GM23248 (cell line): ENCODE results near the gene MMP23B. TPM values are rescaled to one million over a fixed set of nuclear protein-coding genes. Genes with fewer than 3 reads are reported as not detected.

Source experiments
- DNase-seq: peaks from one replicate; pipeline ENCODE4 v3.0.0-alpha.2; 2015
- H2AFZ ChIP-seq: fragments of 200-600 bp; sonication (generic); 2 replicates; pipeline ENCODE4 v1.6.1; 2016; ENCODE audit warnings: antibody characterized with exemption
- H3F3A ChIP-seq: fragments of 200-600 bp; sonication (generic); 2 replicates; pipeline ENCODE4 v1.6.1; 2016; ENCODE audit warnings: mild to moderate bottlenecking, antibody characterized with exemption, mixed run types; ENCODE audit not compliant: insufficient read depth
- H3K27ac ChIP-seq: fragments of 200-600 bp; sonication (generic); 2 replicates; pipeline ENCODE4 v1.5.1; 2016; ENCODE audit warnings: mild to moderate bottlenecking
- H3K27me3 ChIP-seq: fragments of 200-600 bp; sonication (generic); replicated peaks from 2 replicates; pipeline ENCODE4 v1.6.1; 2016; ENCODE audit warnings: mild to moderate bottlenecking; ENCODE audit not compliant: insufficient read depth
- H3K36me3 ChIP-seq: fragments of 200-600 bp; sonication (generic); 2 replicates; pipeline ENCODE4 v1.6.1; 2016; ENCODE audit warnings: low read depth, mild to moderate bottlenecking
- H3K4me1 ChIP-seq: fragments of 200-600 bp; sonication (generic); 2 replicates; pipeline ENCODE4 v1.6.1; 2016; ENCODE audit warnings: mild to moderate bottlenecking; ENCODE audit not compliant: insufficient read depth
- H3K4me2 ChIP-seq: fragments of 200-600 bp; sonication (generic); one replicate; pipeline ENCODE4 v1.6.1; 2016; ENCODE audit warnings: mild to moderate bottlenecking; ENCODE audit not compliant: unreplicated experiment
- H3K4me3 ChIP-seq: fragments of 200-600 bp; sonication (generic); 2 replicates; pipeline ENCODE4 v1.5.1; 2016; ENCODE audit warnings: mild to moderate bottlenecking
- H3K79me2 ChIP-seq: fragments of 200-600 bp; sonication (generic); 2 replicates; pipeline ENCODE4 v1.6.1; 2016; ENCODE audit warnings: mild to moderate bottlenecking; ENCODE audit not compliant: insufficient read depth
- H3K9ac ChIP-seq: fragments of 200-600 bp; sonication (generic); 2 replicates; pipeline ENCODE4 v1.6.1; 2016; ENCODE audit warnings: mild to moderate bottlenecking
- H3K9me2 ChIP-seq: fragments of 200-600 bp; sonication (generic); 2 replicates; pipeline ENCODE4 v1.6.1; 2016; ENCODE audit warnings: mixed run types, mild to moderate bottlenecking, moderate library complexity; ENCODE audit not compliant: insufficient read depth
- H3K9me3 ChIP-seq: fragments of 200-600 bp; sonication (generic); one replicate; pipeline ENCODE4 v1.6.1; 2017; ENCODE audit warnings: low read depth
- H4K20me1 ChIP-seq: fragments of 200-600 bp; sonication (generic); 2 replicates; pipeline ENCODE4 v1.6.0; 2016; ENCODE audit not compliant: insufficient read depth
- EZH2 ChIP-seq: fragments of 200-600 bp; sonication (generic); IDR thresholded peaks from 2 replicates; pipeline ENCODE4 v1.6.1; 2018; ENCODE audit warnings: antibody characterized with exemption, mild to moderate bottlenecking; ENCODE audit not compliant: insufficient read depth, poor library complexity, severe bottlenecking
- EZH2phosphoT487 ChIP-seq: fragments of 200-600 bp; sonication (generic); IDR thresholded peaks from 2 replicates; pipeline ENCODE4 v1.6.1; 2018; ENCODE audit warnings: antibody characterized with exemption, moderate library complexity, mild to moderate bottlenecking, low read depth; ENCODE audit not compliant: insufficient read depth
- WGBS, 2 experiments: methylation state at CpG; one replicate each; pipeline ENCODE4 v1.1.6; 2015 to 2017; ENCODE audit warnings: low lambda C conversion rate in 2 of 2, low coverage in 1 of 2; ENCODE audit errors: missing lambda C conversion rate in 2 of 2; 5-methylcytosine and 5-hydroxymethylcytosine counted together
- in situ Hi-C: fragments of 300-500 bp; cut with MboI; formaldehyde crosslinking; loops from 2 replicates; pipeline ENCODE4 v1.15.0; 2020
- polyA plus RNA-seq: library from polyadenylated mRNA; unstranded; fragments of >200 nt; fragmentation: Nextera tagmentation; extraction: Ambion mirVana; gene quantifications from 2 replicates; pipeline ENCODE4 v1.2.1, GENCODE V29; 2016
- total RNA-seq: library from RNA; depleted of rRNA; stranded (reverse); fragments of >200 nt; shearing (Covaris generic); gene quantifications from 2 replicates; pipeline ENCODE4 v1.2.3, GENCODE V29; 2014

MMP23B gene
- total and polyA plus RNA-seq, 2 experiments from 2014 or later, result 1.1 TPM; not detected in 1

DNA sequence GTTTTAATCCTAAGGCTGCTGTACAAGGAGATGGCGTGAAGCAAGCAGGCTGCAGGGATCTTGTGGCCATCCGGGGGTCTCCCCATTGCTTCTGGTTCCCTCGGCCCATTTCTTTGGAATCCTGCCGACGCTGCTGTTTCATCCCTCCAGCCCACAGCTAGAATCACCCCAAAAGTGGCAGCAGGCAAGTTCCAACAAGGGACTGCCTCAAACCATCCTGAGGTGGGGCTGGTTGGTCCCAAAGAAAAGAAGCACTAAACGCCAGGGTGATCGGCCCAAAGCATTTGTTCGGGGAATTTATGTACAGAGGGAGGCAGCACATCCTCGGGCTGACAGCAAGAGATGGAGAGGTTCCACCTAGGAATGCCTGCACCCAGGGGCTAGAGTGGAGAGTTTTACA lies 21.2 kb upstream of the MMP23B start:
- peaks cover 17% of the 10 kb centered on the region for H3K79me2 ChIP-seq
- H2AFZ ChIP-seq, result 0 out of 2 replicates have a peak overlapping the region, but pooled peaks have one; percentile 42
- peaks cover 21% of the 10 kb centered on the region for H3F3A ChIP-seq
- H3K4me2 ChIP-seq, result no peak overlapping the region
- DNase-seq, result no peak
- no peaks in the 10 kb centered on the region for H4K20me1 ChIP-seq
- 34 to 44% methylated on average over 9 of the region's 9 CpGs for WGBS, 2 experiments
- no peaks in the 10 kb centered on the region for H3K27me3 ChIP-seq
- no peaks in the 10 kb centered on the region for H3K9me2 ChIP-seq
- peak overlapping the region; percentile 23; the same call in 1 of the 2 replicates for H3K27ac ChIP-seq
- H3K4me3 ChIP-seq, result no peak overlapping the region
- TF ChIP-seq EZH2 (no peak), EZH2phosphoT487 (no peak)
- in situ Hi-C loops, result no loop called here
- H3K4me1 ChIP-seq, result no peaks in the 10 kb centered on the region
- no peaks in the 10 kb centered on the region for H3K9me3 ChIP-seq
- H3K36me3 ChIP-seq, result no peaks in the 10 kb centered on the region
- H3K9ac ChIP-seq, result no peak overlapping the region

DNA sequence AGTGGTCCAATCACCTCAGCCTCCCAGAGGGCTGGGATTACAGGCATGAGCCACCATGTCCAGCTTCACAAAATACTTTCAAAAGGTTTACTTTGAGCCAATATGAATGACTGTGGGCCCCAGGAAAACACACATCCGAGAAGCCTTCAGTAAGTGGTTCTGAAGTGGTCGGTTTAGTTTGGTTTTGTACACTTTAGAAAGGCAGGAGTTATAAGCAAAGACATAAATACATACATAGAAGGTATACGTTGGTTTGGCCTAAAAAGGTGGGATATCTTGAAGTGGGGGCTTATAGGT lies 19.9 kb upstream of the MMP23B start:
- no peak overlapping the region for H3K27ac ChIP-seq
- H3K9ac ChIP-seq, result no peak overlapping the region
- WGBS, 2 experiments, result 77 to 84% methylated on average over 3 of the region's 3 CpGs

DNA sequence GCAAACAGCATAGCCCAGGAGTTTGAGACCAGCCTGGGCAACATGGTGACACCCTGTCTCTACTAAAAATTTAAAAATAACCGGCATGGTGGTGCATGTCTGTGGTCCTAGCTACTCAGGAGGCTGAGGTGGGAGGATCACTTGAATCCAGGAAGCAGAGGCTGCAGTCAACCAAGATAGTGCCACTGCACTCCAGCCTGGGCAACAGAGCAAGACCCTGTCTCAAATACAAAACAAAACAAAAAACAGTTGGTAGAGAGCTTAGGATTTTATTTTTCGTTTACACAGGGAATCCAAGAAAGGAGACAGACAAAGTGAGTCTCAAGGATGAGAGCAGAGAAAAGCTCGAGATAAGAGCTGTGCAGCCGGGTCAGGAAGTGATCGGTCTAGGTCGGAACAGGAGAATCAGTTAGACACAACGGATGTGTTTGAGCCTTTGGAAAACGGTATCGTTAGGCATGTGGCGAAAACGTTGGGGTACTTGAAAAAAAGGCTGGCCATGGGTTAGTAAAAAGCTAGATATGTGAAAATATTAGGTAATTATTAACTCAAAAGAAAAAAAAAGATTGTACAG lies 18.4 kb upstream of the MMP23B start:
- WGBS, 2 experiments, result 68 to 69% methylated on average over 11 of the region's 11 CpGs
- DNase-seq, result no peak
- no peak for TF ChIP-seq EZH2phosphoT487
- no peak for TF ChIP-seq EZH2
- H3K9me3 ChIP-seq, result no peaks in the 10 kb centered on the region
- H4K20me1 ChIP-seq, result no peaks in the 10 kb centered on the region
- H3K4me2 ChIP-seq, result peak overlapping the region; percentile 94
- H3K27me3 ChIP-seq, result no peaks in the 10 kb centered on the region
- peak overlapping the region; percentile 99 for H3K27ac ChIP-seq
- no peaks in the 10 kb centered on the region for H3K9me2 ChIP-seq
- H3K9ac ChIP-seq, result peak overlapping the region; percentile 99
- in situ Hi-C loops, result no loop called here
- H3K4me1 ChIP-seq, result peaks cover 6% of the 10 kb centered on the region; the same call in 1 of the 2 replicates
- H3K4me3 ChIP-seq, result peak overlapping the region; percentile 92
- H2AFZ ChIP-seq, result 0 out of 2 replicates have a peak overlapping the region, but pooled peaks have one; percentile 53
- no peaks in the 10 kb centered on the region for H3K36me3 ChIP-seq
- peaks cover 21% of the 10 kb centered on the region for H3F3A ChIP-seq
- H3K79me2 ChIP-seq, result peaks cover 40% of the 10 kb centered on the region

More for the DNA sequence above, 19.9 kb upstream of the MMP23B start:
- Histone ChIP-seq H3K9me3 (no peaks in the 10 kb centered on the region), H3K36me3 (no peaks in the 10 kb centered on the region), H3K4me1 (peaks cover 3% of the 10 kb centered on the region; the same call in 1 of the 2 replicates), H3K9me2 (no peaks in the 10 kb centered on the region), H3K27me3 (no peaks in the 10 kb centered on the region), H4K20me1 (no peaks in the 10 kb centered on the region), H3K4me3 (no peak overlapping the region), H2AFZ (no peak overlapping the region), H3F3A (peaks cover 21% of the 10 kb centered on the region), H3K79me2 (peaks cover 26% of the 10 kb centered on the region), H3K4me2 (no peak overlapping the region)
- TF ChIP-seq EZH2 (no peak), EZH2phosphoT487 (no peak)
- in situ Hi-C loops, result no loop called here
- DNase-seq, result no peak

DNA sequence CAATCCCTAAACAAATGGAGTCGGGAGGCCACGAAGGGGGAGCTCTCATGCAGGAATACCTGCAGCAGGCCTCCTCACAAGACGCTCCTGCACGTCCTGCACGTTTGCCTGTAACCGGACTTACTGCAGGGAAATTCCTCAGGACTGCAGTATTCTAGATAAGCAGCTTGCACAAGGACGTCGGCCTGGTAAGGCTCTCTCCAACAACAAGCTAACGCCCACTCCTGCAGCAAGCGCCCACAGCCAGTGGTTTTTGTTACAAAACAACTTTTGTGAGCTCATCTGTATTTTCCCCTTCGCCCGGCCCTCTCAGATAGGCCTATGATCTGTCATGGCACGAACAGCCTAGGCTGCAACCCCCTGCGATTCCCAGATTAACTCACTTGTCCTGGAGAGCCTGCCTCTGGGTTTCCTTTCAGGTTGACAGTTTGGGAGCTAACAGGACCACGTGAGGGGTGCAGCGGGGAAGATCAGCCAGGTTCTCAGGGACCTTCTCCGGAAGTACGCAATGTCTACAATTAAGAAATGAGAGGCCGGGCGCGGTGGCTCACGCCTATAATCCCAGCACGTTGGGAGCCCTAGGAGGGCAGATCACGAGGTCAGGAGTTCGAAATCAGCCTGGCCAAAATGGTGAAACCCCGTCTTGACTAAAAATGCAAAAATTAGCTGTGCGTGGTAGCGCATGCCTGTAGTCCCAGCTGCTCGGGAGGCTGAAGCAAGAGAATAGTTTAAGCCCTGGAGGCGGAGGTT lies 17.6 kb upstream of the MMP23B start:
- no peak for TF ChIP-seq EZH2phosphoT487
- no peak for TF ChIP-seq EZH2
- peak overlapping the region; percentile 53 for H2AFZ ChIP-seq
- H4K20me1 ChIP-seq, result no peaks in the 10 kb centered on the region
- in situ Hi-C loops, result no loop called here
- H3K27me3 ChIP-seq, result no peaks in the 10 kb centered on the region
- H3K36me3 ChIP-seq, result no peaks in the 10 kb centered on the region
- peak overlapping the region; percentile 94 for H3K4me2 ChIP-seq
- peaks cover 40% of the 10 kb centered on the region for H3K79me2 ChIP-seq
- H3F3A ChIP-seq, result peaks cover 21% of the 10 kb centered on the region
- peak overlapping the region; percentile 99 for H3K27ac ChIP-seq
- peaks cover 6% of the 10 kb centered on the region; the same call in 1 of the 2 replicates for H3K4me1 ChIP-seq
- peak overlapping the region; percentile 99 for H3K9ac ChIP-seq
- H3K9me3 ChIP-seq, result no peaks in the 10 kb centered on the region
- peak; percentile 94 for DNase-seq
- peak overlapping the region; percentile 92 for H3K4me3 ChIP-seq
- no peaks in the 10 kb centered on the region for H3K9me2 ChIP-seq
- WGBS, 2 experiments, result 7 to 8% methylated on average over 30 of the region's 30 CpGs
